LNCAP (cell line): ENCODE results near the gene CAPNS1.

ENCODE experiments used
- TF ChIP-seq, protein P1 (sequence below): fragments of 450-650 bp; IDR thresholded peaks from 2 replicates; pipeline ENCODE4 v1.5.1; 2017; ENCODE audit warnings: mild to moderate bottlenecking

Gene CAPNS1

GRCh38 chr19:36163813-36164212 is 23.9 kb downstream of the CAPNS1 start:
- TF ChIP-seq, protein P1, sequence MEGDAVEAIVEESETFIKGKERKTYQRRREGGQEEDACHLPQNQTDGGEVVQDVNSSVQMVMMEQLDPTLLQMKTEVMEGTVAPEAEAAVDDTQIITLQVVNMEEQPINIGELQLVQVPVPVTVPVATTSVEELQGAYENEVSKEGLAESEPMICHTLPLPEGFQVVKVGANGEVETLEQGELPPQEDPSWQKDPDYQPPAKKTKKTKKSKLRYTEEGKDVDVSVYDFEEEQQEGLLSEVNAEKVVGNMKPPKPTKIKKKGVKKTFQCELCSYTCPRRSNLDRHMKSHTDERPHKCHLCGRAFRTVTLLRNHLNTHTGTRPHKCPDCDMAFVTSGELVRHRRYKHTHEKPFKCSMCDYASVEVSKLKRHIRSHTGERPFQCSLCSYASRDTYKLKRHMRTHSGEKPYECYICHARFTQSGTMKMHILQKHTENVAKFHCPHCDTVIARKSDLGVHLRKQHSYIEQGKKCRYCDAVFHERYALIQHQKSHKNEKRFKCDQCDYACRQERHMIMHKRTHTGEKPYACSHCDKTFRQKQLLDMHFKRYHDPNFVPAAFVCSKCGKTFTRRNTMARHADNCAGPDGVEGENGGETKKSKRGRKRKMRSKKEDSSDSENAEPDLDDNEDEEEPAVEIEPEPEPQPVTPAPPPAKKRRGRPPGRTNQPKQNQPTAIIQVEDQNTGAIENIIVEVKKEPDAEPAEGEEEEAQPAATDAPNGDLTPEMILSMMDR = no peak

GRCh38 chr19:36169084-36169760 is 29.4 kb downstream of the CAPNS1 start:
- TF ChIP-seq, protein P1 = no peak

GRCh38 chr19:36172852-36173251 is 33.0 kb downstream of the CAPNS1 start:
- TF ChIP-seq, protein P1 = no peak

DNA sequence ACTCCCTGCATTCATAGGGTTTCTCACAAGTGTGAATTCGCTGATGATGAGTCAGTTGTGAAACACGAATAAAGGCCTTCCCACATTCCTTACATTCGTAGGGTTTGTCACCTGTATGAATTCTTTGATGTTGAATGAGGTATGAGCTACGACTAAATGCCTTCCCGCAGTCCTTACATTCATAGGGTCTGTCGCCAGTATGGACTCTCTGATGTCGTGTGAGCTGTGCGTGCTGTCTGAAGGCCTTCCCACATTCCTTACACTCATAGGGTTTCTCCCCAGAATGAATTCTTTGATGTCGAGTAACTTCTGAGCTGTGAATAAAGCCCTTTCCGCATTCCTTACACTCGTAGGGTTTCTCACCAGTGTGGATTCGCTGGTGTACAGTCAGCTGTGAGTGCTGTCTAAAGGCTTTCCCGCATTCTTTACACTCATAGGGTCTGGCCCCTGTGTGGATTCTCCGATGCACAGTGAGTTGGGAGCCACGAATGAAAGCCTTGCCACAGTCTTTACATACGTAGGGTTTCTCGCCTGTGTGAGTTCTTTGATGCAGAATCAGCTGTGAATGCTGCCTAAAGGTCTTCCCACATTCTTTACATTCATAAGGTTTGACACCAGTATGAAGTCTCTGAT is 42.9 kb downstream of the CAPNS1 start:
- TF ChIP-seq, protein P1 = no peak

GRCh38 chr19:36183245-36183628 is 43.4 kb downstream of the CAPNS1 start:
- TF ChIP-seq, protein P1 = no peak

GRCh38 chr19:36196249-36196648 is 56.4 kb downstream of the CAPNS1 start:
- TF ChIP-seq, protein P1 = no peak

GRCh38 chr19:36198119-36198518 is 58.3 kb downstream of the CAPNS1 start:
- TF ChIP-seq, protein P1 = no peak
